Inflammatory macrophage treated with lipopolysaccharide for 4 hours (primary cell): Measurements from ENCODE around the gene SHFL.
A peak's percentile ranks its signal among the peaks of the same experiment; 100 is the strongest.

Source experiments
- DNase-seq: peaks from one replicate; pipeline ENCODE4 v3.0.0-alpha.2; 2020

SHFL gene

DNA sequence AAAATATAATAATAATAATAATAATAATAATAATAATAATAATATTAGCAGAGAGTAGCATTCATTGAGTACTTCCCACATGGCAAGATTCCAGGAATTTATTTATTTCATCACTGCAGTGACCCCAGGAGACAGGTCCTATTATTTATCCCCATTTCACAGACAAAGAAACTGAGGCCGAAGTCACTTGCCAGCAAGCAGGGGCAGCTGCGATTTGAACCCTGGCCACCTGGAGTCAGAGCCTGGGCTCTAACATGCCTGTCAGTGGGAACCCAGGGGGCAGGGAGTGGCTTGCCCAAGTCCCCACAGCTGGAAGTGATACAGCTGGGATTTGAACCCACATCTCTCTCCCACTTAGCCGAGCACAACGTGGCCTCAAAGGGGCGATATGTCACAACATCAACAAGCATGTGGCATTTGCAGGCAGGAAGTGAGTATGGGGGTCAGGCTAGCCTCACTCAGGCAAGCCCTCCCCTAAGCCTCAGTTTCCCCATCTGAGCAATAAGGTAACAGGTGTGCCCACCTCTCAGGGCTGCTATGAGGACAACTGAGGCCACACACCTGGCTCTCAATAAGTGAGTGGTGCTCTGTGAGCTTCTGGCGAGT is 2.9 kb downstream of the SHFL start:
- DNase-seq = no peak

DNA sequence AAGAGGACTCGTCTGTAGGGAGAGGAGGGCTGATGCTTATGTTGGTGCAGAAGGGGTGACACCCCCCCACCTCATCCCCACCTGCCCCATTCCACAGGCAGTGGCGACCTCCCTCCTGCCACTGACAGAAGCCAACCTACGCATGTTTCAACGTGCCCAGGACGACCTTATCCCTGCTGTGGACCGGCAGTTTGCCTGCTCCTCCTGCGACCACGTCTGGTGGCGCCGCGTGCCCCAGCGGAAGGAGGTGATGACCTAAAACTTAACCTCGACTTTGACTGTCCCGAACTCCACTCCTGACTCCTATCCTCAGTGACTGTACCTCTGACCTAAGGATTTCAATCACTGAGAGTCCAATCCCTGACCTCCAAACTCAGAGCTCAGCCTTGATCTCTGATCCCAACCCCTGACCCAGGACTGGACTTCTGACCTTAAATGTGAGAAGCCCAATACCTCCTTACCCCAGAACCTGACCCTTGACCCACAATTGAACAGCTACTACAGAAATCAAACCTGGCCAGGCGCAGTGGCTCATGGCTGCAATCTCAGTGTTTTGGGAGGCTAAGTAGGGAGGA is 3.8 kb downstream of the SHFL start:
- DNase-seq = no peak

DNA sequence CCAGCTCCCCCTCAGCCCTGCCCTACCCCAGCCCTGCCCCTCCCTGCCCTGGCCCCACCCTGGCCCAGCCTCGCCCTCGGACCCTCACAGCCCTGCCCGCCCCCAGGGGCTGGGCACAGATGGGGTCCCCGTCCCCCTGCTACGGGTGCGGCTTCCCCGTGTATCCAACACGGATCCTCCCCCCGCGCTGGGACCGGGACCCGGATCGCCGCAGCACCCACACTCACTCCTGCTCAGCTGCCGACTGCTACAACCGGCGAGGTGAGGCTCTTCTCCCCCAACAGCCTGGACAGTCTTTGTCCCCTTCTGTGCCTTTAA is 5.2 kb downstream of the SHFL start:
- no peak for DNase-seq

DNA sequence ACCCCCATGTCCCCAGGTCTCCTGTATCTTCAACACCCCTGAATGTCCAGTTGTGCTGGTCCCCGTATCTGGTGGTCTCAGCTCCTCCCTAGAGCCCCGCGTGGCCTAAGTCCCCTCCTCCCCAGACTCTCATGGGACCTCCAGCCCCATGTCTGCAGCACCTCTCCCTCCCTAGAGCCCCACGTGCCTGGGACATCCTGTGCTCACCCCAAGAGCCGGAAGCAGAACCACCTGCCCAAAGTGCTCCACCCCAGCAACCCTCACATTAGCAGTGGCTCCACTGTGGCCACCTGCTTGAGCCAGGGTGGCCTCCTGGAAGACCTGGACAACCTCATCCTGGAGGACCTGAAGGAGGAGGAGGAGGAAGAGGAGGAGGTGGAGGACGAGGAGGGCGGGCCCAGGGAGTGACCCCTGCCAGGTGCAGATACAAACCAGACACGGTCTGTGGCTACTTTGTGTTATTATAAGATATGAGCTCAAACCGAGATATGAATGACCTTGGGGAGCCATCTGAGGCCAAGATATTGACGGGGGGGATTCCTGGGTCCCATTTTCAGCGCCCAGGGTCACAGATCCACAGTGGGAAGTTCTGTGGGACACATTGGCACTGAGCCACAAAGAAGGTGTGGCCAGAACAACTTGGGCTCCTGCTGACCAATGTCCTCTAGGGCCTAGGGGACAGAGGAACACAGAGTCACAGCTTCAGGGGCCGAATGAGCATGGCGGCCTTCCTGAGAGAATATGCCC is 6.0 kb downstream of the SHFL start:
- no peak for DNase-seq

DNA sequence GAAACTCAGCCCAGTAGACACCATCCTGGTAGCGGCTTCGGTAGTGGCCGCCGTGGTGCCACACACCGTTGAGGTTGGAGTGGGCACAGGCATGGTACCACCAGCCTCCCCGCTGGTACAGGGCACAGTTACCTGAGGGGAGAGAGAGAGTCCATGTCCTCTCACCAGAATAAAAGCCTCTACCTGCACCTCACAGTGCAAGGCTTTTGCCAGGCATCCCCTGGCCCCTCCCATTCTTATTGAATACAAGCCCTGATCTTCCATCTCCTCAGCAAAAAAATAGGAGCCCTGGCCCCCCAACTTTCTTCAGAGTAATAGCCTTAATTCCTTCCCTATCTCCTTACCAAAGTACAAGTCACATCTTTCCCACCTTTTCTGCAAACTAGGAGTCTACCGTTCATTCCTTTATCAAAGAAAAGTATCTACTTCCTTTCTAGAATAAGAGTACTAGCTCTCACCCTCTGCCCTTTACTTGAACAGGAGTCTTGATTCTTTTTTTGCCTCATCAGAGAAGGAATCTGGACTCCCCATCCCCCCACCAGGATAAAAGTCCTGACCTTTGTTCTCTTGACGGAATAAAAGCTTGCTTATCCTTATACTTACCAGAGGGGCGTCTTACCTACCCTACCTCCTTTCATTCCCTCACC is 6.7 kb downstream of the SHFL start:
- no peak for DNase-seq

DNA sequence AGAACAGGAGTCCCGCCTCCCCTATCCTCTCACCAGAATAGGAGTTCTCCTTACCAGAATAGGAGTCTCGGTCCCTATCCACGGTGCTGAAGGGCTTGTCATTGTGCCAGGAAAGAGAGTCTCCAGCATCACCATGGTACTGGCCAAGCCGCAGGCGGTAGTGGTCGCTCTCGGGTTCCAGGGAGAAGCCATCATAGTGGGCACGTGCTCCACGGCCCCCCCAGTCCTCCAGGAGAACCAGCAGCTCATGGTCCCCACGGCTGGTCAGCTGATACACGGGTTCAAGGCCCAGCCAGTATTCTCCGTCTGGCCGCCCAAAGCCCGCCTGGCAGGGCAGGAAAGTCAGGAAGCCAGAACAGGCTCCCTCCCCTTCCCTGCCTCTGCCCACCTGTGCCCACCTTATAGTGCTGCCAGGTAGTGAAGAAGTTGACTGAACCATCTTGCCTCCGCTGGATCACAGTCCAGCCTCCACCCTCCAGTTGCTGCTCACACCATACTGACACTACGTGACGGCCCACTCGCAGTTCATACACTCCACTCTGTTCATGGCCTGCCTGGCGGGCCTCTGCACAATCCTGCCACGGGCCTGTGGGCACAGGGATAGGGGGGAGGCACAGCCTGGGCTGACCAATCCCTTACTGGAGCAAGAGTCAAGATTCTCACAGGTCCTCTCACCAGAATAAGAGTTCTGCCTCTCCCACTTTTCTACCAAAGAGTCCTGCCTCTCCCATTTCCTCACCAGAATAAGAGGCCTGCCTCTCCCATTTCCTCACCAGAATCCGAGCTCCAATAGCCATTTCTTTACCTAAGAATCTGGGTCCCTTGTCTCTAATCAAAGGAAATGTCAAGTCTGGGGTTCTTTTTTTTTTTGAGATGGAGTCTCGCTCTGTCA is 7.4 kb downstream of the SHFL start:
- no peak for DNase-seq

DNA sequence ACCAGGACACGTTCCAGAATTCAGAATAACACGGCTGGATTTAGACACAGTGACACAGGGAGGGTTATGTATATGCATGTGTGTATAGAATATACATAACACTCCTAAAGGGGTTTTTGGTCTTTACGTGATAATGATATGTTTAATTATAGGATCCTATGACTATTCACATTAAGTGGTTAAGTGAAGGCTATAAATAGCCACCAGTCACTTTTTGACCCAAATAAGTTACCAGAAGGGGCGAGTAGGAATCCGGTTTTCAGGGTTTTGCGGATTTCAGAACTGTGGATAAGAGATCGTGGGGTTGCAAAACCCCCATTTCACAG is 9.5 kb downstream of the SHFL start:
- DNase-seq = no peak

DNA sequence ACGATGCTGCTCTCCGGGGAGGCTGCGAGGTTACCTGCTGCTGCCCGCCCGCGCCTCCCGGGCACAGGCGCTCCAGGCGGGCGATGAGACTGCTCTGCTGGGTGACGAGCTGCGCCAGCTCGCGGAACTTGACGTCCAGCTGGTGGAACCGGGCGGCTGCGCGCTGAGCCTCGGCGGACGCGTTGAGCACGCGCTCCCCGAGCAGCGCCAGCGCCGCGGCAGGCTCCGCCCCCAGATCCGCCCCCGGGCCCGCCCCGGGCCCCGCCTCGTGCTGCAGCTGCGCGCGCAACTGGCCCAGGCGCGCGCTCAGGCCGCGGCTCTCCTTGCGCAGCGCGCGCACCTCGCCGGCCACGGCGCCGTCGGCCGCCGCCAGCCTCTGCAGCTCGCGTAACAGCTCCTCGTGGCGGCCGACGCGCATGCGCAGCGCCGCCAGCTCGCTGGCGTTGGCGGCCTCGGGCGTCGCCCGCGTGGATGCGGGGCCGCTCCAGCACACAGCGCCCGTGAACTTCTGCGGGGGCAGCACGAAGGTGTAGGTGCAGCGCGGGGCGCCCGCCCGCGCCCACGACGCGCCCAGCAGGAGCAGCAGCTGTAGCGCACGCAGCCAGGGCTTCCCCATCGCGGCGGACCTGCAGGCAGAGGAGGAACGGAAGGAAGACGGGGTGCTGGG is 10.0 kb downstream of the SHFL start:
- DNase-seq = peak; percentile 95

DNA sequence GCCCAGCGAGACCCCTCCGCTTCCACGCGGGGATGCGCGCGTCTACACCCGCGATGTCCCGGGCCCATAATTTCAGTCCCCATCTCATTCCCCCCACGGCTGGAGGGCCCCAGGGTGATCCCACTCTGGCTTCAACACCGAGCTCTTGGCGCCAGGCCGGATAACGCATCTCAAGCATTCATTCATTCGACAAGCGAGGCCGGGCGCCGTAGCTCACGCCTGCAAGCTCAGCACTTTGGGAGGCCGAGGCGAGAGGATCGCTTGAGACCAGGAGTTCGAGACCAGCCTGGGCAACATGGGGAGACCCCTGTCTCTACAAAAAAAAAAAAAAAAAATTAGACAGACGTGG is 10.5 kb downstream of the SHFL start:
- DNase-seq = no peak

DNA sequence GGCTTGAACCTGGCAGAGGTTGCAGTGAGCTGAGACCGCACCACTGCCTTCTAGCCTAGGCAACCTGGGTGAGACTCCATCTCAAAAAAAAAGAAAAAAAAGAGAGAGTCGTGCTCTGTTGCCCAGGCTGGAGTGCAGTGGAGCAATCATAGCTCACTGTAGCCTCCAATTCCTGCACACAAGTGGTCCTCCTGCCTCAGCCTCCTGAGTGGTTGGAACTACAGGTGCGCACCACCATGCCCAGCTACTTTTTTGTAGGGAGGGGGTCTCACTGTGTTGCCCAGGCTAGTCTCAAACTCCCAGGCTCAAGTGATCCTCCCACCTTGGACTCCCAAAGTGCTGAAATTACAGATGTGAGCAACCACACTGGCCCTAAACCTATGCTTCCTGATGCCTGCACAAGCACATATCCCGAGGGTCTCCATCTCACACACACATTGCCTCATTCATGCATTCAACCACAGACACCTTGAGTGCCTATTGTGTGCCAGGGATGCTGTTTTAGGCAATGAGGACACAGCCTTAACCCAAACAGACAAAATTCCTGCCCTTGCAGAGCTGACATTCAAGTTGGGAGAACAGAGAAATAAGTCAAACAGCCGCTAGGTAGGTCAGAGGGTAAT is 14.2 kb downstream of the SHFL start:
- no peak for DNase-seq

DNA sequence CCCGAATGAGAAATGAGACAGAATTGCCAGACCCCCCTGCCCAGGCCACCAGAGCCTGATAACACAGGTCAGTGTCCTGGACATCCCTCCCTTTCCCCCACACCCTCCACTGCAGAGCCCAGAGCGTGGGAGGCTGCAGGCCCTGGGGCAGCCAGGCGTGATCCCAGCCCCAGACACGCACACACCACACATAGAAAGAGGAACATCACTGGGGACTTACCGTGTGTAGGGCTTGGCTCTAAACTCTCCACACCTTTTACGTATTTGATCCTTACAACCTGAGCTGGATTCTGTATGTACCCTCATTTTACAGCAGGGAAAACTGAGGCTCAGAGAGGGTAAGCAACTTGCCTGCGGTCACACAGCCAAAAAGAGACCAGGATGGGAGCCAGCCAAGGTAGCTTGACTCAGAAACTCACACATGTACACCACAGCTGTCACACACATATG is 16.7 kb downstream of the SHFL start:
- DNase-seq = peak; percentile 52

DNA sequence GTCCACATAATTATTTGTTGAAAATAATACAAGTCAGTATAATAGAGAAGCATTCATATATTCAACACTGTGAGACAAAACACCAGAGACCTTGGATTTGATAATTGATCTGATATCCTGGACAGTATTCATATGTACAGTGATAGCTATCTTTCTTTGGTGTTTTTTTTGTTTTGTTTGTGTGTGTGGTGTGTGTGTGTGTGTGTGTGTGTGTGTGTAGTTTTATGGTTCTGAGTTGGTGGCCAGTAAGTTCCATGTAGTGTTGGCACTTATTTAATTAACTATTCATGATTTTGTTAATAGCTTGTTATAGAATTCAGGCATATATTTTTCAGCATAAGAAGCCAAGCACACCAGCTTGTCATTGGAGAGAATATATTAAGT is 18.0 kb downstream of the SHFL start:
- DNase-seq = no peak

DNA sequence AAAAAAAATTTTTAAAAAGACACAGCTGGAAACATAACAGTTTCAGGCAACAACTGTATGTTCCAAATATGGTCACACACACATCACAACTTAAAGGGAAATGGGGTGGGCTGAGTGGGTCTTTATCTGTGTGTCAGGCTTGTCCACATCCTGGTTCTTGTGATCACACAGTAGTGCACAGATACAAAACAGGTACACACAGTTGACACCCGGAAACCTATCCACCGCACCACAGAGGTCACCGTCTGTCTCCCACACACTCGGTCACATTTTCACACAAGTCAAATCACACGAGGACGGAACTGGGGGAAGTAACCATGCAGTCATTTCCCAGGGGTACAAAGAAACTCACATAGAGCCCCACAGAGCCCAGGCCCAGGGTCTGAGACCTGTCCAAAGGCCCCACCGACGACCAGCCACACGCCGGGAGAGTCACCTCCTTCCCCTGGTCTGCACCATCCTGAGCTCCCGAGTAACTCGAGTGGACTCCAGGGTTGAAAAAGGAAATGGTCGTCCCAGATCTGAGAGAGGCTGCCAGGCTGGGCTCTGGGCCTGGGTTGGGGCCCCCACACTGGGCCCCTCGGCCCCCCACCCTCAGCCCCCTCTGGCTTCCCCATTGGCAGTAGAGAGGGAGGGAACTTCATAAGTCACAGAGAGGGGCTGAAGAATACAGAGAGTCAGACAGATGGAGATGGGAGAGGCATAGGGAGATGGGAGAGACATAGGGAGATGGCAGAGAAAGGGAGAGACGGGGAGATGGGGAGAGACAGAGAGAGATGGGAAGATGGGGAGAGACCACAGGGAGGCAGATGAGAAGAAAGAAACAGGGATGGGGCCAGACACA is 18.8 kb downstream of the SHFL start:
- peak; percentile 61 for DNase-seq

DNA sequence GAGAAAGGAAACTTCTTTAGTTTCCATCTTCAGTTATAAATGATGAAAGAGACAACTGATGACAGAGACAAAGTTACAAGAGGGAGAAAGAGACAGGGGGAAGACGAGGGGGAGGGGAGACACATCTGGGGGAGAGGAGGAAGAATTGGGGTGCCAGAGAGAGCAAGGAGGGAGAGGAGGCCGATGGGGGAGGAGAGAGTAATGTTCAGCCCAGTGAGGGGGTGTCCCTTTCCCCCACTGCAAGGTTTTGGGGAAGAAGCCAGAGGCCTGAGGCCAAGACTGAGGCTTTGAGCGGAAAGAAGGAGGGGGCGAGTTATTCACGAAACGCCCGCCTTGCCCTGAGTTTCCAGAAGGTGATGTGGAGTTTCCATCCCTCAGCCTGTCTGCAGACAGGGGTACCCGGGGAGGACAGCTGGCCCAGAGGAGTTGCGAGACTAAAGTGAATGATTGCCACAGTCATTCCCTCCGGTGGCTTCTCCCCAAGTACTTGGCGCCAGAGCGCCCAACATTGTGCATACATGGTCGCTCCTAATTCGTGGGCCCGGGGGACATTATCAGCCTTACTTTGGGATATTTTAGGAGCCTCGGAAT is 19.5 kb downstream of the SHFL start:
- DNase-seq = peak; percentile 69

DNA sequence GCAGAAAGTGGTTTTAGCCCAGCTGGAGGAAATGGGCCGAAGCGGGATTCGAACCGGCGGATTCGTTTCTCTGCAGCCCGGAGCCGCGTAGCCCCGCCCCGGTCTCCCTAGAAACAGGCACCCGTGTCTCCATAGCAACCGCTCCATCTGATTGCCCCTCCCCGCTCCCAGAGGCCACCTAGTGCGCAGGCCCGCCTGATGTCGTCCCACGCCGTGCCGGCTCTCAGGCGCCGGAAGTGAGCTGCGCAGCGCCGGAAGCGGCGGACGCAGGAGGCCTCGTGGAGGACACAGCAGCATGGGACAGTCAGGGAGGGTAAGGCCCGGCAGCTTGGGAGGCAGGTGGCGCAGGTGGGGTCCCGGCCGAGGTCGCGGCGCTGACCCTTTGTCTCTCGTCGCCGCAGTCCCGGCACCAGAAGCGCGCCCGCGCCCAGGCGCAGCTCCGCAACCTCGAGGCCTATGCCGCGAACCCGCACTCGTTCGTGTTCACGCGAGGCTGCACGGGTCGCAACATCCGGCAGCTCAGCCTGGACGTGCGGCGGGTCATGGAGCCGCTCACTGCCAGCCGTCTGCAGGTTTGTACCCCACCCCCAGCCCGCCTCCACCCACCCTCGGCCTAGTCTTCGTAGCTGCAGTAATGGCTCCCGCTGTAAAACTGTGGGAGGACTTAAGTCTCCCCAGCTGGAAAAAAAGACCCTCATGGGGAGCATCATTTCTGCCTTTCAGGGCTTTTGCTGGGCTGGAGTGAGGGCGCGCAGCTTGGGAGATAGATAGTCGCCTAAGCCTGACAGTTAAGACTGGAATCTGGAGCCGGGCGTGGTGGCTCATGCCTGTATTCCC is 20.2 kb downstream of the SHFL start, which contains the start of gene PPAN:
TSS of gene PPAN (plus strand) at position 263 of the 837 bp plus-strand sequence. CDS start at position 296, 33 bp downstream.
- peak; percentile 99 for DNase-seq

DNA sequence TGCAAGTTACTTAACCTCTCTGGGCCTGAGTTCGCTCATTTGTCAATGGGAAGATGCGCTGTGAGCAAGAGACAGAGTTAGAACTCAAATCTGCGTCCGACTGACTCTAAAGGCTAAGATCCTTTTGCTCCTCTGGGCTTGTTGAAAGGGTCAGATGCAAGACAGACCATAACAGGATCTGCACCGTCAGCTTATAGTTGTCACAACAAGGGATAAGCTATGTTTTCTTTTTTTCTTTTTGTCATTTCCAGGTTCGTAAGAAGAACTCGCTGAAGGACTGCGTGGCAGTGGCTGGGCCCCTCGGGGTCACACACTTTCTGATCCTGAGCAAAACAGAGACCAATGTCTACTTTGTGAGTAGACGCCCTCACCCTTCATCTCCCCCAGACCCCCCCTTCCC is 21.1 kb downstream of the SHFL start:
- DNase-seq = no peak

DNA sequence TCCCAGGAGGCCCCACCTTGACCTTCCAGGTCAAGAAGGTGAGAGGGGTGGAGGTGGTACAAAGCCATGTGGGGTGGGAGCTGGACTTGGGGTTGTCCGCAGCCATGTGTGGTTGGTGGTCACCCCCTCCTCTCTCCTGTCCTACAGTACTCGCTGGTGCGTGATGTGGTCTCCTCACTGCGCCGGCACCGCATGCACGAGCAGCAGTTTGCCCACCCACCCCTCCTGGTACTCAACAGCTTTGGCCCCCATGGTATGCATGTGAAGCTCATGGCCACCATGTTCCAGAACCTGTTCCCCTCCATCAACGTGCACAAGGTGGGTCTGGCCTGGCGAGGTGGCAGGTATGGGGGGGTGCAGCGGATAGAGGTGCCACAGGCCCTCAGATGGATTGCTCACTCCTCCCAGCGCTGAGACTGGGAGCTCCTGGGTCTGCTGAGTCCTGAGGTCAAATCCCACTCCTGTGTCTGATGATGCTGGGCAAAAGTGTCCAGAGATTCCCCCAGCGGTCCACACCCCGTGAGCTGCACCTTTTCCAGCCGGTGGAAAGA is 21.8 kb downstream of the SHFL start:
- no peak for DNase-seq

DNA sequence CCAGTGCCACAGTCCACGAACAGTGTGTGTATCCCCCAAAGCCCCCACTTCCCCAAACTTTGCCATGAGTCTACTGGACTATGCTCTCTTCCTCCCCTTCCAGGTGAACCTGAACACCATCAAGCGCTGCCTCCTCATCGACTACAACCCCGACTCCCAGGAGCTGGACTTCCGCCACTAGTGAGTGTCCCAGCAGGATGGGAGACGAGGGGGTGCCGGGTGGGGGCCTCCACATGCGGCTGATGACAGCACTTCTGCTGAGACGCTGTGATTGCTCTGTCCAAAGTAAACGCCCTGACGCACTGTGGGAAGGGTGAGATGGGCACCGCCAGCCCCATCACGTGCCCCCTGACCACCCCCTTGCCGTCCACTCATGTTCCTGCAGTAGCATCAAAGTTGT is 23.4 kb downstream of the SHFL start:
- DNase-seq = no peak
